NCI-H748 (cell line): ENCODE measurements around the gene DUOXA1.
"Not testable (repeated sequence)": the region's sequence is repeated elsewhere in the genome, so short reads cannot be mapped to it uniquely, and the experiment has no call there.

Experiments used
- DNase-seq: peaks from one replicate; lab custom pipeline; 2025; ENCODE audit not compliant: unreplicated experiment; lab: John Stamatoyannopoulos, UW

Gene DUOXA1

GRCh38 chr15:45151998-45152828, 22.5 kb upstream of the DUOXA1 start:
- no peak for DNase-seq

GRCh38 chr15:45150997-45151396, 21.3 kb upstream of the DUOXA1 start:
- DNase-seq = no peak

GRCh38 chr15:45150481-45150880, 20.8 kb upstream of the DUOXA1 start:
- DNase-seq = no peak

- no peak for DNase-seq
Measured at GRCh38 chr15:45149060-45149459, 19.4 kb upstream of the DUOXA1 start.

- DNase-seq = no peak
Measured at GRCh38 chr15:45148076-45149059, 18.7 kb upstream of the DUOXA1 start.

GRCh38 chr15:45147606-45148005, 17.9 kb upstream of the DUOXA1 start:
- DNase-seq = no peak

GRCh38 chr15:45146405-45146804, 16.7 kb upstream of the DUOXA1 start:
- DNase-seq = no peak

- no peak for DNase-seq
Measured at GRCh38 chr15:45144775-45145174, 15.1 kb upstream of the DUOXA1 start.

GRCh38 chr15:45143946-45144345, 14.3 kb upstream of the DUOXA1 start:
- DNase-seq = no peak

GRCh38 chr15:45143056-45143455, 13.4 kb upstream of the DUOXA1 start:
- no peak for DNase-seq

GRCh38 chr15:45141386-45141785, 11.7 kb upstream of the DUOXA1 start:
- no peak for DNase-seq

- no peak for DNase-seq
Measured at GRCh38 chr15:45140557-45141250, 11.0 kb upstream of the DUOXA1 start.

GRCh38 chr15:45139770-45140169, 10.1 kb upstream of the DUOXA1 start:
- DNase-seq = no peak

GRCh38 chr15:45138814-45139765, 9.4 kb upstream of the DUOXA1 start:
- no peak for DNase-seq

GRCh38 chr15:45137703-45138102, 8.0 kb upstream of the DUOXA1 start:
- DNase-seq = no peak

- DNase-seq = no peak
Measured at GRCh38 chr15:45136378-45136764, 6.7 kb upstream of the DUOXA1 start.

- not testable (repeated sequence) for DNase-seq
Measured at GRCh38 chr15:45135705-45136377, 6.2 kb upstream of the DUOXA1 start.

GRCh38 chr15:45134682-45135604, 5.3 kb upstream of the DUOXA1 start:
- DNase-seq = no peak

- DNase-seq = no peak
Measured at GRCh38 chr15:45134046-45134445, 4.4 kb upstream of the DUOXA1 start.
